ENCODE results near the gene DPM3.

Gene DPM3

DNA sequence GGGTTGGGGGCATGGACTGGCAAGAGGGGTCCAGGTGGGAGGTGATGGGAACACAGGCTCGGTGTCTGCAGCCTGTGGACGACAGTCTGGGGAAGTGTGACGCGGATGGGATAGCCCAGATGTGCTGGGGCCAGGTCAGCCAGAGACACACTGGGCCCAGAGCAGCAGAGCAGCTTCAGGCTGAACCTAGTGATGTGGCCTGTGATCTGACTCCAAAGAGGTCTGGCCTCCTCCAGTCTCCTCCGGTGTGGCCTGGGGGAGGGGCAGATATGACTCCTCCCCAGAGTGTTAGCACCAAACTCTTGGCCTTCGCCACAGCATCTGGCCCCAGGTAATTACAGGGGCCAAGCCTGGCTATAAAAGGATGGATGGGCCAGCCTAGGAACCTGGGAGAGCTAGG, 48.2 kb downstream of the DPM3 start:
- DNase-seq = no peak

- DNase-seq = peak; percentile 85
Observed at GRCh38 chr1:155091071-155092051, 49.0 kb downstream of the DPM3 start.
